HG03064 (cell line): ENCODE measurements around the gene RNF7.
A peak's percentile ranks its signal among the peaks of the same experiment; 100 is the strongest.
"Not testable (repeated sequence)": the region's sequence is repeated elsewhere in the genome, so short reads cannot be mapped to it uniquely, and the experiment has no call there.

Source experiments
- ATAC-seq: cut with Tn5 transposase; IDR thresholded peaks from one replicate; pipeline ENCODE4 v1.9.1; 2021; ENCODE audit warnings: low read depth; ENCODE audit not compliant: unreplicated experiment

The RNF7 gene

DNA sequence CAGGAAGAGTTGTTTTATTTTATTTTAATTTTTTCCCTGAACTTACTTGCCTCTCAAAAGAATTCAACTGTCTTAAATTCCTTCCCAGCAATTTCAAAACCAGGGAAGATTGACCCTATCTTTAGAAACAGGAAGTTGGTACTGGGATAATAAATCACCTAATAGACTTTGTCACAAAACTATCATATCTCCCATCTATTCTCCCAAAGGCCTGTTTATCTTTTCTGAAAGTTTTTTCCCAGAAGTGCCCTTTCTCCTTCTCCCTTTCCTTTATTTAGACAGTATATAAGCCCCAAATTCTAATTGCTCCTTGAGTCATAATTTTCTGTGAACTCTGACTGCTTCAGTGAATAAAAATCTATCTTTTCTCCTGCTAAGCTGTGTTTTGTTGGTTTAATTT is 2.9 kb upstream of the RNF7 start:
- no peak for ATAC-seq

GRCh38 chr3:141735770-141736465 is 2.2 kb upstream of the RNF7 start:
- no peak for ATAC-seq

GRCh38 chr3:141737093-141737492 is 1.0 kb upstream of the RNF7 start:
- ATAC-seq, result no peak

GRCh38 chr3:141737678-141738021 is 448 bp upstream of the RNF7 start:
- no peak for ATAC-seq

GRCh38 chr3:141738891-141739363 is 829 bp downstream of the RNF7 start:
- peak; percentile 1 for ATAC-seq

- ATAC-seq, result no peak
Measured at GRCh38 chr3:141739731-141740130, 1.6 kb downstream of the RNF7 start.

DNA sequence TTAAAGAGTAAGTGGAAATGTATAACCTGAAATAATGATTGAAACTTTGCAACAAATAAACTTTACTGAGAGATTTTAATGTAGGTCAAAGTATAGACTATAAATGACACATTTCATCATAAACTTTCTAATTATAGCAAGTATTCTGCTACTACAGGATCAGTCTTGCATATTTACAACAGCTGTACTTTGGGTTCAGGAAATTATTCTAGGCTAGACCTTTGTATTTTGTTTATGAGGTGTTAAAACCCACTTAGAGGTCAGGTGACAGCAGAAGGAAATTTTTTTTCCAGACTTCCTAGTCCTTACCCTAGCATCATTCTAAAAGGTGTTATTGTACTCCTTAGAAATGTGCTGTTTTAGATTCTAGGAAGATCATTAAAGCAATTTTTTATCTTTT is 2.3 kb downstream of the RNF7 start:
- no peak for ATAC-seq

- no peak for ATAC-seq
Measured at GRCh38 chr3:141743305-141743704, 5.2 kb downstream of the RNF7 start.

GRCh38 chr3:141746962-141747361 is 8.9 kb downstream of the RNF7 start:
- no peak for ATAC-seq

- ATAC-seq, result no peak
Measured at GRCh38 chr3:141753399-141753798, 15.3 kb downstream of the RNF7 start.

DNA sequence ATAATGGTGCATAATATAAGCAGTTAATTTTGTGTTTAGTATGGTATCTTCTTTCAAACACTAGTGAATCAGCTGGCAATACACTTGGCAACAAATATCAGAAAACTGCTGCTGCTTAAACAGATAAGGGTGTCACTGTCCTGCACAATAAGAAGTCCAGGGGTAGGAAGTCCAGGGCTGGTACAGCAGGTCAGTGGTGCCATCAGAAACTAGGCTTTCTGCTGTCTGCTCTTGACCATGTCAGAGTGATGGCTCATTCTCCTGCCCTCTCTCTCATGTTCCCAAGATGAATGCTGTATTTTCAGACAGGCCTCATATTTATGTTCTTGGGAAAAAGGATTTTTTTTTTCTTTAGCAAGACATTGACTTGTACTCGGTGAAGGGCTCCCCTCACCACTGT is 15.9 kb downstream of the RNF7 start:
- ATAC-seq, result no peak

DNA sequence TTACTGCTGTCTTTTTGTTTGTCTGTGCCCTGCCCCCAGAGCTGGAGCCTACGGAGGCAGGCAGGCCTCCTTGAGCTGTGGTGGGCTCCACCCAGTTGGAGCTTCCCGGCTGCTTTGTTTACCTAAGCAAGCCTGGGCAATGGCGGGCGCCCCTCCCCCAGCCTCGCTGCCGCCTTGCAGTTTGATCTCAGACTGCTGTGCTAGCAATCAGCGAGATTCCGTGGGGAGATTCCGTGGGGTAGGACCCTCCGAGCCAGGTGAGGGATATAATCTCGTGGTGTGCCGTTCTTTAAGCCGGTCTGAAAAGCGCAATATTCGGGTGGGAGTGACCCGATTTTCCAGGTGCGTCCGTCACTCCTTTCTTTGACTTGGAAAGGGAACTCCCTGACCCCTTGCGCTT is 24.5 kb downstream of the RNF7 start:
- not testable (repeated sequence) for ATAC-seq

GRCh38 chr3:141763088-141763750 is 25.1 kb downstream of the RNF7 start, which contains the start of gene GRK7:
GRK7 (plus strand) TSS chr3:141763408; CDS start chr3:141778285, 14,877 bp downstream.
- ATAC-seq, result no peak

DNA sequence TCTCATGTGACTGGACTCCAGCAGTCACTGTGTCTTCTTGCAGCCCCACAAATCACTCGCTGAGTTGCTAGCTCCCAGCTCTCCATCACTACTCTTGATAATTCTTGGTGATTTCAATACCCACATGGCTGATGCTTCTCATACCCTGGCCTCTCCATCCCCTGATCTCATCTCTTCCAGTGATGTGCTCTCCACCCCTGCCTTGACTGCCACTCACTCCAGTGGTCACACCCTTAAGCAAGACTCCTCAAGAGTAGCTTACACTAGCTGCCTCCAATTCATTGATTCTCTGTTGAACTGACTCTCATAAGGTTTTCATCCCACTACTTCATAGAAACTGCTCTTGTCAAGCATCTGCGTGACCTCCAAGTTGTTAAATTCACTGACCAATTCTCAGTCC is 25.9 kb downstream of the RNF7 start:
- no peak for ATAC-seq

DNA sequence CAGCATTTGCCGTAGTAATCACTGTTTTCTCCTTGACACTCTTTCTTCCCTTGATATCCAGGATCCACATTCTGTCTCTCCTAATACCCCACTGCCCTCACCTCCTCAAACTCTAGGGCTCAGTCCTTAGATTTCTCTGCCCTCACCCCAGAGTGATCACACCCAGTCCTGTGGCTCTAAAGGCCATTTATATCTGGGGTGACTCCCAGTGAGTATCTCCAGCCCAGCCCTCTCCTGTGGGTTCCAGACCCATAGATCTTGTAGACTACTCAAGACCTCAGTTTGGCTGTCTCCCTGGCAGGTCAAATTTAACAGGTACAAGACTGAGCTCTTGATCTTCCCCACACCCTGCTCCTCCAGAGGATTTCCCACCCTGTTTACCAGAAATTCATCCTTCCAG is 26.4 kb downstream of the RNF7 start:
- ATAC-seq, result no peak

DNA sequence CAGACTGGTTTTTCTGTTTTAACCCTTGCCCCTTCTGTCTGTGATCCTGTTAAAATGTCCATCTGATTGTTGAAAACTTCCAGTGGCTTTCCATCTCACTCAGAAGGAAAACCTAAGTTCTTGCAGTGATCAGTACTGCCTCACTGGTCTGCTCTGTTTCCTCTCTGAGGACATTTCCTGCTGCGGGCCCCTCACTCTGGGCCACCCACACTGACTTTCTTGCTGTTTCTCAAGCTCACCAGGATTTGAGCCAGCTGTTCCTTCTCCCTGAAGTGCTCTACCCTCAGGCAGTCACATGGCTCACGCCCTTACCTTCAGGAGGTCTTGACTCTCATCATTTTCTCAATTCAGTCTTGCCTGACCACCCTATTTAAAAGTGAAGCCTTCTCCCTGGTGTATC is 26.9 kb downstream of the RNF7 start:
- ATAC-seq, result no peak

DNA sequence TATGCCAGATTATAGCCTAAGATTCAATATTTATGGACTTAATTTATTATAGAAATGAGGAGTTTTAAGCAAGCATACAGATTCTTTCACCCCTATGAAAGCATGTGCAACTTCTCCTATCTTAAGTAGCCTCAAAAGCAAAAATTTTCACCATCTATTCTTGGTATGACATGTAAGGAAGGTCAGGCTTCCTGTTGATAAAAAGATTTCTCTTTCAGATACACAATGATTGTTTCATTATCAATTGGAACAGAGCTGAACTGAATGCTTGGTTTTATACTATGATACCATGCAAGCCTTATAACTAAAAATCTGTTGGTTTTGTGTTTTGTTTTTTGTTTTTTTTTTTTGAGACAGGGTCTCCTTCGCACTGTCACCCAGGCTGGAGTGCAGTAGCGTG is 29.0 kb downstream of the RNF7 start:
- ATAC-seq, result no peak

GRCh38 chr3:141769221-141769894 is 31.3 kb downstream of the RNF7 start:
- ATAC-seq, result no peak

DNA sequence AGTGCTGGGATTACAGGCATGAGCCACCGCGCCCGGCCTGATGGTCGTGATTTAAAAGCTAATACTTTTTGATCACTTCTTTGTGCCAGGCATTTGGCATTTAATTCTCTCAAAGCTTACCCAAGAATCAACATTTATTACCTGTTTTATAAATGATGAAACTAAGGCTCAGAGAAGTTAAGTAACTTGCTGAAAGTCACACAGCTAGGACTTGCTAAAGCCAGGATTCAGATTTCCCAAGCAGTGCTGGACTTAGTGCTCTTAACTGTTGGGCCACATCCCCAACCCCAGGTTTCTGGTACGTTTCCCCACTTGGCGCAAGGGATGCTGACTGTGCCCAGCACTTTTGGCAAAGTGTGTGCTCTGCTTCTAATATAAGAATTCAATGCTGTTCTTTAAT is 35.6 kb downstream of the RNF7 start:
- no peak for ATAC-seq

DNA sequence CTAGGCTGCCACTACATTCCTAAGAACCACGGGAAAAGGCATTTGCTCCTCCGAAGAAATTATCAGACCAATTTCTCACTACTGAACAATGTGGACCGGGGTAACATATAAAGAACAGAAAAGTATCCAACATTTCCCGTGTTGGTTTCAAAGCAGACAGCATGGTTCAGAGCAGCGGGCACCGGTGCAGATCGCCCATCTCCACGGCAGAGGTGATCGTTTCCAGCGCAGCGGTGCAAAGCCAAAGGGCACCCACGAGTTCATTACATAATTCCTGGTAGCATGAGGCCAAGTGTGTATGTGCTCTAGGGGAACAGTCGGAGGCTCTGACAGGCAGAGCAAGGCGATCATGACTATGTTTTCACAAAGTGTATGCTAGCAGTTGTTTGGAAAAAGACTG is 38.3 kb downstream of the RNF7 start:
- no peak for ATAC-seq

DNA sequence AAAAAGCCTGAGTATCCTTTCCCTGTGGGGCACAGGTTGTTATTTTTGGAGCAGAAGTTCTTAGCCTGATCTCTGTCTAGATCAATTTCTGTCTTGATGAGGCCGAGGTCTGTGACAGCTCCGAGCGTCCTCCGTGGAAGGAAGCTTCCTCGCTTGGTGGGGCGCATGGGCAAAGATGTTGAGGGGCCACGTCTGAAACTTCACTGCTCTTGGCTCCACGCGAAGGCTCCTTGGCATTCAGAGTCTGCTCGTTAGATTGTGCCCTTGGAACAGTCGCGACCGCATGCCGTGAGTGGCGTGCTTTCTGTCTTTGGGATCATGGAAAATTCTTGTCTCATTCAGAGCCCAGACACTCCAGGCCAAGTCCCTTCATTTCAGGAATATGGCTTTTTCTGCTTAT is 38.8 kb downstream of the RNF7 start:
- no peak for ATAC-seq
